ENCODE results near the gene NECAB3. TPM values are rescaled to one million over a fixed set of nuclear protein-coding genes. Genes with fewer than 3 reads are reported as not detected.
A peak's percentile ranks its signal among the peaks of the same experiment; 100 is the strongest.

The NECAB3 gene
- total and polyA plus RNA-seq, 2 of the 13 experiments (the other 11 are each of a cell fraction or from before 2014, with no cell fraction given), result 61.5 to 65.5 TPM

- TF ChIP-seq ZNF549 (CRISPR knock-in tag; IDR thresholded peaks at IDR 0.05), result no peak
- no peak for TF ChIP-seq PCBP1 (IDR thresholded peaks at IDR 0.05; ENCODE audit: borderline replicate concordance, low read depth, low read length)
- peak; percentile 11; the same call in 1 of the 2 replicates for TF ChIP-seq SALL1 (CRISPR knock-in tag; IDR thresholded peaks at IDR 0.05)
- 0 out of 2 replicates have a peak, but pooled peaks have one; percentile 38 for TF ChIP-seq ZZZ3 (CRISPR knock-in tag; IDR thresholded peaks at IDR 0.05; ENCODE audit: borderline replicate concordance)
- no peak for TF ChIP-seq RORA (CRISPR knock-in tag; IDR thresholded peaks at IDR 0.05)
- no peak for TF ChIP-seq PAWR (CRISPR knock-in tag; IDR thresholded peaks at IDR 0.05; ENCODE audit: borderline replicate concordance)
- TF ChIP-seq SYNCRIP (IDR thresholded peaks at IDR 0.05; ENCODE audit: insufficient read depth, low read depth, low read length), result no peak
- no peak for TF ChIP-seq ZNF543 (CRISPR knock-in tag; IDR thresholded peaks at IDR 0.05)
- TF ChIP-seq ZFP82 (CRISPR knock-in tag; IDR thresholded peaks at IDR 0.05; ENCODE audit: borderline replicate concordance), result no peak
- no peak for TF ChIP-seq JARID2 (CRISPR knock-in tag; IDR thresholded peaks at IDR 0.05; ENCODE audit: insufficient replicate concordance)
- TF ChIP-seq DNMT1 (CRISPR knock-in tag; IDR thresholded peaks at IDR 0.05), result peak; percentile 46; the same call in 1 of the 2 replicates
- TF ChIP-seq NFE2L1 (CRISPR knock-in tag; IDR thresholded peaks at IDR 0.05; ENCODE audit: borderline replicate concordance), result no peak
- no peak for TF ChIP-seq PRMT3 (CRISPR knock-in tag; IDR thresholded peaks at IDR 0.05; ENCODE audit: borderline replicate concordance, low read depth)
- TF ChIP-seq ELF1 (CRISPR knock-in tag; IDR thresholded peaks at IDR 0.05), result no peak
- TF ChIP-seq ZKSCAN8 (CRISPR knock-in tag; IDR thresholded peaks at IDR 0.05; ENCODE audit: borderline replicate concordance), result no peak
- TF ChIP-seq ZNF644 (CRISPR knock-in tag; IDR thresholded peaks at IDR 0.05; ENCODE audit: low read depth), result no peak
- TF ChIP-seq TOPORS (CRISPR knock-in tag; IDR thresholded peaks at IDR 0.05), result no peak
- no peak for TF ChIP-seq MLLT10 (CRISPR knock-in tag; IDR thresholded peaks at IDR 0.05)
- no peak for TF ChIP-seq KLF15 (CRISPR knock-in tag; IDR thresholded peaks at IDR 0.05; ENCODE audit: borderline replicate concordance)
- no peak for TF ChIP-seq MAX (IDR thresholded peaks at IDR 0.05)
- TF ChIP-seq ARNTL (CRISPR knock-in tag; IDR thresholded peaks at IDR 0.05), result 0 out of 2 replicates have a peak, but pooled peaks have one; percentile 27
- no peak for TF ChIP-seq MZF1 (CRISPR knock-in tag; IDR thresholded peaks at IDR 0.05; ENCODE audit: borderline replicate concordance)
- TF ChIP-seq ZNF574 (CRISPR knock-in tag; IDR thresholded peaks at IDR 0.05), result no peak
- no peak for TF ChIP-seq SNRNP70 (IDR thresholded peaks at IDR 0.05; ENCODE audit: low read depth, low read length)
- TF ChIP-seq SIX1 (CRISPR knock-in tag; IDR thresholded peaks at IDR 0.05; ENCODE audit: borderline replicate concordance), result no peak
- no peak for TF ChIP-seq ZNF703 (CRISPR knock-in tag; IDR thresholded peaks at IDR 0.05; ENCODE audit: borderline replicate concordance)
- 0 out of 2 replicates have a peak, but pooled peaks have one; percentile 30 for TF ChIP-seq SAFB2 (CRISPR knock-in tag; IDR thresholded peaks at IDR 0.05; ENCODE audit: borderline replicate concordance, low read depth)
- TF ChIP-seq ZNF773 (CRISPR knock-in tag; IDR thresholded peaks at IDR 0.05; ENCODE audit: borderline replicate concordance), result no peak
- TF ChIP-seq FOXJ3 (CRISPR knock-in tag; IDR thresholded peaks at IDR 0.05; ENCODE audit: borderline replicate concordance), result no peak
These were observed 39.7 kb upstream of the NECAB3 start (continued) for GRCh38 chr20:33713865-33714367.
